Measurements from ENCODE around the gene ENGASE.

DNA sequence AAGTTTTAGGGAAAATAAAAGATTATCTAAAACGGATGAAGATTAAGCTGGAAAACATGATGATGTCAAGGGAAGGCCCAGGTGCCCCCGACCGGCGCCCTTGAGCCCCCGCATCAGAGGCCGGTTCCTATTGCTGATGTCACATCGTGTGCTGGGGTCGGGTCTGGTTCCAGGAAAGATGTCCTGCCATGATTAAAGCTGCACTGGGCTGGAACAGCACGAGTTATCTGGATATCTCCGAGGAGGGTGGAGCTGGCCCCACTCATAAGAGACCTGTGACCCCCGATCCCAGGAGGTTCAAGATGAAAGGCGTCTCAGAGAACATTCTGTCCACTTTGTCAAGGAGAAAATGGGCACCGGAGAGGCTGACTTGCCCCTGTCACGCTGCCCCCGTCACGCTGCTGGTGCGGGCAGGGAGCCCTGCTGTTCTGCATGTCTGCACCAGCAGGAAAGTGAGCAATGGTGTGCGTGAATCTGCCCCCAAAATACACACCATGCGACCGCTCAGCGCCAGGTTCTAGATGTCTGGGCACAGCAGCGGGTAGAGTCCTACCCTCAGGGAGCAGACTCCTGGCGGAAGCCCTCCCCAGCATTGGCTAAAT lies 53.0 kb downstream of the ENGASE start:
- TF ChIP-seq CTCF (IDR thresholded peaks at IDR 0.05) (no peak), POLR2A (IDR thresholded peaks at IDR 0.05) (no peak)

Measured in testis (tissue), 2 donors.